ENCODE measurements around the gene OR10G7.

DNA sequence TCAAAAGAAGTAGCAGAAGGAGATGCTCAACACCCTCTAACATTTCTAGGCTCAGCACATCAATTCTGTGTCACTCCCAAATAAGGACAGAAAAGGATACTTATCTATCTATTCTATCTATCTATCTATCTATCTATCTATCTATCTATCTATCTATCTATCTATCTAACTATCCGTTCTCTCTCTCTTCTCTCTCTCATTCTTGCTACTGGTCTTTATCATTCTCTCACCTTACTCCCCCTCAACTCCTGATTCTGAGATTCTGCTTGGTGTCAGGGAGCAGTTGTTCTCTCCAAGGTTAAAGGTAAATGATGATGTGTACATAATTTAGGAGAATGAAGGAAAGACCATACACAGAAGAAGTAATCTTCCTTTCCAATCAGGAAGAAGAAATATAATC lies 46.0 kb downstream of the OR10G7 start, which contains the start of gene OR10G6:
- TF ChIP-seq TAF1 (IDR thresholded peaks at IDR 0.05; ENCODE audit: borderline replicate concordance, insufficient read depth, low read length): no peak
- no peak for TF ChIP-seq SIN3A (IDR thresholded peaks at IDR 0.05; ENCODE audit: borderline replicate concordance, insufficient read depth, low read length)
- TF ChIP-seq POLR2AphosphoS5 (IDR thresholded peaks at IDR 0.05; ENCODE audit: low read depth, low read length): no peak
- TF ChIP-seq, protein P1, sequence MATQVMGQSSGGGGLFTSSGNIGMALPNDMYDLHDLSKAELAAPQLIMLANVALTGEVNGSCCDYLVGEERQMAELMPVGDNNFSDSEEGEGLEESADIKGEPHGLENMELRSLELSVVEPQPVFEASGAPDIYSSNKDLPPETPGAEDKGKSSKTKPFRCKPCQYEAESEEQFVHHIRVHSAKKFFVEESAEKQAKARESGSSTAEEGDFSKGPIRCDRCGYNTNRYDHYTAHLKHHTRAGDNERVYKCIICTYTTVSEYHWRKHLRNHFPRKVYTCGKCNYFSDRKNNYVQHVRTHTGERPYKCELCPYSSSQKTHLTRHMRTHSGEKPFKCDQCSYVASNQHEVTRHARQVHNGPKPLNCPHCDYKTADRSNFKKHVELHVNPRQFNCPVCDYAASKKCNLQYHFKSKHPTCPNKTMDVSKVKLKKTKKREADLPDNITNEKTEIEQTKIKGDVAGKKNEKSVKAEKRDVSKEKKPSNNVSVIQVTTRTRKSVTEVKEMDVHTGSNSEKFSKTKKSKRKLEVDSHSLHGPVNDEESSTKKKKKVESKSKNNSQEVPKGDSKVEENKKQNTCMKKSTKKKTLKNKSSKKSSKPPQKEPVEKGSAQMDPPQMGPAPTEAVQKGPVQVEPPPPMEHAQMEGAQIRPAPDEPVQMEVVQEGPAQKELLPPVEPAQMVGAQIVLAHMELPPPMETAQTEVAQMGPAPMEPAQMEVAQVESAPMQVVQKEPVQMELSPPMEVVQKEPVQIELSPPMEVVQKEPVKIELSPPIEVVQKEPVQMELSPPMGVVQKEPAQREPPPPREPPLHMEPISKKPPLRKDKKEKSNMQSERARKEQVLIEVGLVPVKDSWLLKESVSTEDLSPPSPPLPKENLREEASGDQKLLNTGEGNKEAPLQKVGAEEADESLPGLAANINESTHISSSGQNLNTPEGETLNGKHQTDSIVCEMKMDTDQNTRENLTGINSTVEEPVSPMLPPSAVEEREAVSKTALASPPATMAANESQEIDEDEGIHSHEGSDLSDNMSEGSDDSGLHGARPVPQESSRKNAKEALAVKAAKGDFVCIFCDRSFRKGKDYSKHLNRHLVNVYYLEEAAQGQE (IDR thresholded peaks at IDR 0.05; ENCODE audit: insufficient read depth in 1 of 2, low read depth in 2 of 2, low read length in 2 of 2): no peak
- no peak for TF ChIP-seq FOXP2 (optimal IDR thresholded peaks at IDR 0.05; ENCODE audit: borderline replicate concordance, extremely low read depth, extremely low read length, insufficient read depth)
